D721Med (cell line): ENCODE results near the gene ESRRB.

ENCODE experiments used
- DNase-seq: peaks from one replicate; pipeline ENCODE4 v3.0.0; 2011; ENCODE audit warnings: low spot score; ENCODE audit not compliant: insufficient read length
- FAIRE-seq: peaks from 2 replicates; lab custom pipeline; 2011; peaks lifted over from hg19 to GRCh38; lab: Jason Lieb, UNC
- TF ChIP-seq, protein P1 (sequence below): IDR thresholded peaks from 2 replicates; pipeline ENCODE4 v1.5.1; 2012; ENCODE audit warnings: mild to moderate bottlenecking, control low read depth; ENCODE audit not compliant: insufficient read depth; ENCODE audit errors: missing control alignments

The ESRRB gene

DNA sequence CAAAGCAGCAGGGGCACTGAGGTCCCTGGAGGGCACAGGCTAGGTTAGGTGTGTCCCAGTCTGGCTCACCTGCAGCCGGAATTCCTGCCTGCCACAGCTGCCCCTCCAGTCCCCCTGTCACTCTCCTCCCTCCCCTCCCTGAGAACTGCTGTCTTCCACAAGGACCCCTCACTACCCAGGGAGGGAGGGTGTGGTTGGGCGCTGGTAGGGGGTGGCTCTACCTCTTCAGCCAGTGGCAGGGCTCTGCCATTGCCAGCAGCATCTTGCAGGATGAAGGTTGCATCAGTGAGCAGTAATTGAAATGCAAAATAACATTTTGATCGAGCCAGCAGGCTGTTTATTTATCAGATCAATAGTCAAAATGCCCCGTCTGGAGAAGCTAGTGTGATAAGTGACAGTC is 45.7 kb downstream of the ESRRB start:
- TF ChIP-seq, protein P1, sequence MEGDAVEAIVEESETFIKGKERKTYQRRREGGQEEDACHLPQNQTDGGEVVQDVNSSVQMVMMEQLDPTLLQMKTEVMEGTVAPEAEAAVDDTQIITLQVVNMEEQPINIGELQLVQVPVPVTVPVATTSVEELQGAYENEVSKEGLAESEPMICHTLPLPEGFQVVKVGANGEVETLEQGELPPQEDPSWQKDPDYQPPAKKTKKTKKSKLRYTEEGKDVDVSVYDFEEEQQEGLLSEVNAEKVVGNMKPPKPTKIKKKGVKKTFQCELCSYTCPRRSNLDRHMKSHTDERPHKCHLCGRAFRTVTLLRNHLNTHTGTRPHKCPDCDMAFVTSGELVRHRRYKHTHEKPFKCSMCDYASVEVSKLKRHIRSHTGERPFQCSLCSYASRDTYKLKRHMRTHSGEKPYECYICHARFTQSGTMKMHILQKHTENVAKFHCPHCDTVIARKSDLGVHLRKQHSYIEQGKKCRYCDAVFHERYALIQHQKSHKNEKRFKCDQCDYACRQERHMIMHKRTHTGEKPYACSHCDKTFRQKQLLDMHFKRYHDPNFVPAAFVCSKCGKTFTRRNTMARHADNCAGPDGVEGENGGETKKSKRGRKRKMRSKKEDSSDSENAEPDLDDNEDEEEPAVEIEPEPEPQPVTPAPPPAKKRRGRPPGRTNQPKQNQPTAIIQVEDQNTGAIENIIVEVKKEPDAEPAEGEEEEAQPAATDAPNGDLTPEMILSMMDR = no peak
- FAIRE-seq (no peak), DNase-seq (no peak)

DNA sequence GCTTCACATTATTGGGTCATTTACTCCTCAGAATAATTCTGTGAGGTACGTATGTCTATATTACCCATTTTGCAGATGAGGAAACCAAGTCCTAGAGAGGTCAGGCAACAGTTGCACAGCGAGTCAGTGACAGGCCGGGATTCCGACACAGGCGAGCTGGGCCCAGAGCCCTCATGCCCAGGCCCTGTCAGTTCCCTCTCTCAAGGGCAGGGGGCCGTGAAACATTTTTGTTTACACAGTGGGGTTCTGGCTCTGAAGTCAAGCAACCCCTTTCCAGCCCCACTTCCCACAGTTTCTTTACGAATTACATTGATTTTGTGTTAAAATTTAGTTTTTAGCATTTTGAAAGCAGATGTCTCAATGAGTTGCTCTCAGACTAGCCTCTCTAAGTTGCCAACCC is 46.7 kb downstream of the ESRRB start:
- FAIRE-seq (no peak), DNase-seq (no peak)
- TF ChIP-seq, protein P1 = no peak

DNA sequence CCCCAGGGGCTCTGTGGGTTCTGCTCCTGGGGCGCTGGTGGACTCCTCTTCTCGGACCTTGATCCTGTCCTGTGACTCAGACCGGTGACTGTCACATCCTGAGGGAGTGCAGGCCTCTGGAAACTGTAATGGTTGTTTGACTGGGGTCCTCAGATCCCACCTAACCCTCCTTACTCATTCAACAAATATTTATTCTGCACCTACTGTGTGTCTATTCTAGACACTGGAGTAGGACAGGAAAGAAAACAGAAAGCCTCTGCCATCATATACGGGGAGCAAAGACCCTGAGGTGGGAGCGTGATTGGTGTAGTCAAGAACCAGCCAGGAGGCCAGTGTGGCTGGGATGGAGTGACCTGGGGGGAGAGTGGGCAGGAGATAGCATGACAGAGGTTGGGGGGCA is 47.6 kb downstream of the ESRRB start:
- FAIRE-seq (no peak), DNase-seq (no peak)
- TF ChIP-seq, protein P1 = no peak

DNA sequence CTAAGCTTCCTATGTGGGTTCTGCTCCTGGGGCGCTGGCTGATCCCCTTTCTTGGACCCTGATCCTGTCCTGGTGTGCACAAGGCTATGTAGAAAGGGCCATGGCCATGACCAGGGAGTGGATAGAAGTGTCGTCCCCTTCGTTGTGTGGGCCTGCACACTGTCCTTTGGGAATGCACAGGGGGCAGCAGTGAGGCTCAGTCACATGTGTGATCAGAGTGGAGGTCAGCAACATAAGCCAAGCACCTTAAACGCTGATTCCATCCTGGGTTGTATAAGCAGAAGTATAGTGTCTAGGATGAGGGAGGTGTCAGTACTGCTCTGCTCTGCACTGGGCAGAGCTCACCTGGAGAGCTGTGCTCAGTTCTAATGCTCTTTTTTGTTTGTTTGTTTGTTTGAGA is 48.4 kb downstream of the ESRRB start:
- DNase-seq = no peak
- TF ChIP-seq, protein P1 = no peak
- FAIRE-seq = no peak

DNA sequence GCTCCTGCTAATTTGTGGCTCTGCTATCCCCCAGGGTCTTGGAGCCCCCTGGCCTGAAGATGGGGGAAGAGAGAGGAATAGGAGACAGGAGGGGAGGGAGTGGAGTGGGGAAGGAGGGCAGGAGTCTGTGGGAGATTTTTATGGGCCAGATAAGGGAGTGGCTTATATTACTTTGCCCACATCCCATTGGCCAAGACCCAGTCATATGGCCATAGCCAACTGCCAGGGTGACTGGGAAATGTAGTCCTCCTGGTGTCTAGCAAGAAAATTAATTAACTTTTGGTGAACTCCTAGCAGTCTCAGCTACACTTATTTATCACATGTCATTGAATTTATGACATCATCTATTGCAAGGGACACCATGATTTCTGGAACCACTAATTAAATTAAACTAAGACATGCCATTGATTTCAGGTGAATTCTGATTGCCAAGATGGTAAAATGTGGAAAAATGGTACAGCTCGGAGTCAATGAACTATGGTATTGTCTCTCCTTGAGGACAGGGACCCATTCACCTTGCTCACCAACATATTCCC is 50.3 kb downstream of the ESRRB start:
- FAIRE-seq = no peak
- no peak for DNase-seq
- TF ChIP-seq, protein P1 = no peak

DNA sequence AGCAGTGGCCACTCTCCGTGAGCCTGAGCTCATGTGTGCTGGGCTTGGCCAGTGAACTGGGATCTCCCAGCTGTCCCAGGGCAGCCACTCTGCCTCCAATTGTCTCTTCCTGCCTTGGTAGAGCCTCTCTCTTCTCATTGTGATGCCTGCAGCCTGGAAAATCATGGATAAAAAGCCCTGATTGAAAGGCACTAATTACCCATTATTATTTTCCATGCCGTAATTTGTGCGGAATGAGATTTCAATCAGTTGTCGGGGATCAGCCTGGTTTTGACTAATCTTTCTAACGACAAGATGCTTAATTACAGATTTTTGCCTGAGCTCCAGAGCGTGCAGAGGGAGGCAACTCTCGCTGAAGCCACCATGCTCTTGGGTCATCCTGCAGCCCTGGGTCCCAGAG is 52.7 kb downstream of the ESRRB start:
- FAIRE-seq (peak; percentile 11), DNase-seq (no peak)
- TF ChIP-seq, protein P1 = no peak

DNA sequence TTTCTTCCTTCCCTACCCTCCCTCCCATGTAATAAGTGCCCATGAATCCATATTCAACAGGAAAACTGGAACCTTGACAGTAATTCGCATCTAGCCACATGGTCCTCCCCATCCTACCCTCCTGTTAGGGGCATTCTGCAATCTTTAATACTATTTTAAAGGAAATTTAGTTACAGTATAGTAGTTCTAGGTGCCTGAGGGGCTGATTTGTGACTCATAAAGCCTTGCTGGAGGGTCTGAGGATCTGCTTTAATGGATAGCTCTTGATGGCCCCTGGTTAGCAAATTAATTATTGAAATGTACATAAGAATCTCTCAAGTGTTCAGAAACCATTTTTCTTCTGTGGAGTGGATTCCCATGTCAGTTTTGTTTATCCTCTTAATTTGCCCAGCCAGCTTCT is 54.1 kb downstream of the ESRRB start:
- TF ChIP-seq, protein P1 = no peak
- FAIRE-seq = no peak
- no peak for DNase-seq
